Embryonic facial prominence (tissue), 1 donor: ENCODE measurements around the gene SPG11.
"Not testable (repeated sequence)": the region's sequence is repeated elsewhere in the genome, so short reads cannot be mapped to it uniquely, and the experiment has no call there.

Experiments
- DNase-seq: peaks from one replicate; pipeline ENCODE4 v3.0.0-alpha.2; 2016; ENCODE audit errors: extremely low spot score

SPG11 gene

DNA sequence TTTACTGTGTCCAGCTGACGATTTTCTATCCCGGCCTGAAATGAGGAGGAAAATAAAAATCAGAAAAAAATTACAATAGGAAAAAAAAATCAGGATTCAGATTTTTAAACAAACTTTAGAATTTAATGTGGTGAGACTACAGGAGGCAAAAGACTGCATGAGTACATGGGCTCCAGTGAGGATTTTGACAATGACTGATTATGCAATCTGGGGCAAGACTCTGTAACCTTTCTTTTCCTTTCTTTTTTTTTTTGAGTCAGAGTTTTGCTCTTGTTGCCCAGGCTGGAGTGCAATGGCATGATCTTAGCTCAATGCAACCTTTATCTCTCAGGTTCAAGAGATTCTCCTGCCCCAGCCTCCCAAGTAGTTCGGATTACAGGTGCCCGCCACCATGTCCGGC is 29.9 kb downstream of the SPG11 start:
- no peak for DNase-seq

DNA sequence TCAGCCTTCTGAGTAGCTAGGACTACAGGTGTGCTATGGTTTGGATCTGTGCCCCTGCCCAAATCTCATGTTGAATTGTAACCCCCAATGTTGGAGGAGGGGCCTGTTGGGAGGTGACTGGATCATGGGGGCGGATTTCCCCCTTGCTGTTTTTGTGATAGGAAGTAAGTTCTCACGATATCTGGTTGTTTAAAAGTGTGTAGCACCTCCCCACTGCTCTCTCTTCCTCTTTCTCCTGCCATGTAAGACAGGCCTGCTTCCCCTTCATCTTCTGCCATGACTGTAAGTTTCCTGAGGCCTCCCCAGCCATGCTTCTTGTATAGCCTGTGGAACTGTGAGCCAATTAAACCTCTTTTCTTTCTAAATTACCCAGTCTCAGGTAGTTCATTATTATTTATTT is 38.2 kb downstream of the SPG11 start:
- DNase-seq = not testable (repeated sequence)

DNA sequence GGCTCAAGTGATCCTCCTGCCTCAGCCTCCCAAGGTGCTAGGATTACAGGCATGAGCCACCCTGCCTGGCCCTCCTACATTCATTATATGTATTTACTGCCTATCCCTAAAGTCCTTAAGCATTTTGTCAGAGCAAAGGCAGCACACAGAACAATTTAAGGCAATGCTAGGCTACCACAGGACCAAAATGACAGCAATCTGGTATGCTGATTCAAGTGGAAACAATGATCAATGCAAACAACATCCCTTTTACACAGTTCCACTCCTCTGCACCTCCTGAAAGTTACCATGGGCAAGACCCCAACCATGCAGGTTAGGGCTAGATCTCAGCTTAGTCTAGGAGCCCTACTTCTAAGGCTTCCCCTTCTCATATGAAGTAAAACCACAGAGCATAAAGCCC is 40.3 kb downstream of the SPG11 start:
- no peak for DNase-seq

DNA sequence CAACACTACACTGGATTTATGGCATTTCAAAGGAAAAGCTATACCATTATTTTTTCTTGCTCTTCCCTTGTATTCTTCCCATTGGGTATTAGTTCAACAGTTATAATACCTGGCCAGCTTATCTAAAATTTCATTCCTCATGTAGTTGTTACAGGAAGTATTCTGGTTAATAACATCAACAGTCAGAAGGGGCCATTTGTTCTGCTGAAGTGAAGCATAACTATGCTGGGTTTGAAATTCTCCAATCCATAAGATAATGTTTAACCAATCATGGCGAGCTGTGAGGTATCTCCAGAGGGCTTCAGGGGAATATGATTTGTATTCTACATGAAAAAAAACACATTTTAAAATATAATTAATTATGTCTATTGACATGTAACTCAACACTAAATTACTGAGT is 43.4 kb downstream of the SPG11 start:
- DNase-seq = no peak

DNA sequence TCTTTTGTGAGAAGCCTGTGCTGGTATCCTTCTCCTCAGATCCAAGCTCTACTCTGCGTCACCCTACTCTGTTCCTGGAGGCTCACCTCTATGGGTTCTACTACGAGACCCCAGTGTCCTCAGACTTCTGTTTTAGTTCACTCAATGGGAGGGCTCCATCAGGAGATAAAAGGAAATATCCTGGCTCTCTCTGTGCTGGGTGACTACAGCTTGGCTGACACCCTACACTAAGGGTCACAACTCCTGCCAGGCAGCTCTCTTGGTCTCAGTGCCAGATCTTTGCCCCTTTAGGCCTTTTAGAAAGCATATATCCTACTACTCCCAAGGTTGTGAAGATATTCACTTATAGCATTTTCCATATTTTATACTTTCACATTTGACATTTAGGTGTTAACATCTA is 46.5 kb downstream of the SPG11 start:
- DNase-seq = no peak

DNA sequence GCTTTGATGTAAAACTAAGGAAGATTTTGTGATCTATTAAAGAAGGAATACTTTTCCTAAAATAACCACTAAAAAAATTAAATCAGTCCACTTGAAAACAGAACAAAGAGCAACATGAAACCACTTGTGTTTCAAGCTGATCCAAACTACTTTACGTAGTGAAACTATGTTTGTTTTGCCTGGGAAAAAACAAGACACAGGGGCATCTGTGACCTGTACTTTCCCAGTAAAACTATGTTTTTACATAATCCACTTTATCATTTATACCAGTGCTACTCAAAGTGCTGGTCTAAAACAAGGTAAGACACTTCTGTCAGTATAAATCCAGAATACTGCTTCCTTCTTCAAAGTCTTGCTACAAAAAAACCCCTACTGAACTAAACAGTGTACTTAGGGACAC is 56.7 kb downstream of the SPG11 start:
- DNase-seq = no peak

DNA sequence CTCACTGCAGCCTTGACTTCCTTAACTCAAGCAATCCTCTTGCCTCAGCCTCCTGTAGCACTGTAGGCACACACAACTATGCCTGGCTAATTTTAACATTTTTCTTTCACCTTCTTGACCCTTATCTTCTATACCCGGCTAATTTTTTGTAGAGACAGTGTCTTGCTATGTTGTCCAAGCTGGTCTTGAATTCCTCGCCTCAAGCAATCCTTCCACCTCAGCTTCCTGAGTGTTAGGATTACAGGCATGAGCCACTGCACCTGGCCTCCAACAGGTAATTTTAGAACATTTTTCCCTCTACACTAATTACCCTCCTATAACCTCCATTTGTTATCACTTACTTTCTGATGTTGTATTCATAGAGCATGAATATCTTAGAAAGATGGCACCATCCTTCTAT is 60.3 kb downstream of the SPG11 start:
- DNase-seq = no peak

DNA sequence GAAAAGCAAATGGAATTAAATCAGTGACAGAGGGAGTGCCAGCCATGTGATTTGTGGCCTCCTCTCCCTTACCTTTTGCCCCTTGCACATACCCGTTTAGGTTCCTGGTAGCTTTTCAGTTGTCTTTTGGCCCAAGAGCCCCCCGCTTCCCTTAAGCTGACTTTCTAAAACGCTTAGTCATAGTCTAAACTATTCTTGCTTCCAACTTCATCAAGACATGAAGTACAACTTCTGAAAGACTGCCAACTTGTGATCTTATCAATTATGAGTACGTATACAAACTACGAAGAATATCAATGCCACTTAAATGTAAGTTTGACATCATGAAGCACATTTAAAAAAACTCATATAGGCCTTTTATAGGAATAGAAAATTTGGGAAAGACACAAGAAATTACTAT is 64.6 kb downstream of the SPG11 start:
- no peak for DNase-seq

DNA sequence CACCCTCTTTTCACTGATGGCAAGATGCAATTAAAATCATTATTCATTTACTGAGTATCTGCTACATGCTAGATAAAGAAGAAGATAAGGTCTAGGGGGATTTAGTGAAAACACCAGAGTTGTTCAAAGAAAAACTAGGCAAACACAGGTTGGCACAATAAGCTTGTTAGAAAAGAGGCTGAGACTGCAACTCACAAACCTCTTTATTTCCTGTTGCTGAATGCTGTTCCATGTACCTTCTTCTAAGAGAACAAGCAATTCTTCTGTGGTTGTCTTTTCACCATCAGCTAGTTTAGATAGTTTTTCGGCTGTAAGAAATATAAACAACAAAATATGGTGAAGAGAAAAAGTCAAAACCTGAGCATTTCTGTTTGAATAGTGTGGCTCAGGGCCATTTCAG is 65.4 kb downstream of the SPG11 start:
- DNase-seq = no peak

DNA sequence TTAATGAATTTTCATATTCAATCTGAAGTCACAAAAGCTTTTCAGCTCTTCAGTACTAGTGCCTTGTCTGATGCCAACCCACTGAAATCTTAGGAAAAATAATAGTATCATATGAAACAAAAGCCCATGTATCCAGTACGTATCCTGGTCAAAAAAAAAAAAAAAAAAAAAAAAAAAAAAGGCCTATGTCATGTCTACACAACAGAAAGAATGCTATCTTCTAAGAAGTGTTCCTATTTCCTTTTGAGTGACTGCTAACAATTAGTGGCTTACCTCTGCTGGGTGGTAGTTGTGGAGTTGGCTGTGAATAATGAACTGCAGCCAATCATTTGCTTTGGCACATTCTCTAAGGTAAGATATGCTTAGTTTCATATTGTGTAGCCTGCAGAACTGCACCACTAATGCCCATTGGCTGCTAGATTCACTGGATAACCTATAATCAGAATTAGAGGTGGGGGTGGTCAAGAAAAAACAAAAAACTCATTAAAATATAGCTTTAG is 66.9 kb downstream of the SPG11 start:
- DNase-seq = no peak

DNA sequence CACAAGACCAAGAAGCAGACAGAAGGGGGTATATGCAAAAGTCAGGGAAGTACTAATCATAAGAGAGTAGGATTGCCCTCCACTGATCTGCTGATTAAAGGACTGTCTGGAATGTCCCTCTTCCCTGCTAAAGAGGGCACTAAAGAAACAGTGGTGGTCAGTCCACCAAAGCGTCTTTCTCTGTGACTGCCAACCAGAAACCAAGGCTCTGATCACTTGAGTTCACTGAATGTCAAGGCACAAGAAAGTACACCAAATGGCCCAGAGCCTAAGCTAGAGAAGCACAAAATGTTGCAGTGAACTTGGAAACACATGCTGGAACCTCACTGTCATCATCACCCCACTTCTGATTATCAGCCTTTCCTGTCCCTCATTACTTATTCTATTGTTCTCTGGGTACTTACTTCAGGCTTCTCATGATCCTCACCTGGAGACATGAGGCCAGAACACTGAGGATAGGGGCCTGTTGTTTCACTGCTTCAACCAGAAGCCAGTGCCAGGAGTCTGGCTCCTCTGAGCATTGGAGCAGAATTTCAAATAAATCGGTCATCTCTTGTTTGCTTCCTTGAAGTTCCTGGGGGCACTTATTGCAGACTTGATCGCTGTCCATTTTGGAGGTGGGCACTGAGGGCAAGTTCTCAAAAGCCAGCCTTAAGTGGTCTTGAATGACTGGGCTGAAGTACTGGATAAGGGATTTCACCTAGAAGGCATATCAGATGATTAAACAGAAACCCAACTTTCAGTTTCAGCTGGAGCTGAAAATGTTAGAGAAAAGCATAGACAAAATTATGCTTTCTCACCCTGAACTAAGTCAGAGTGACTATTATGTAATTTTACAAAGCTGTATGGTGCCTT is 67.6 kb downstream of the SPG11 start:
- DNase-seq = no peak

DNA sequence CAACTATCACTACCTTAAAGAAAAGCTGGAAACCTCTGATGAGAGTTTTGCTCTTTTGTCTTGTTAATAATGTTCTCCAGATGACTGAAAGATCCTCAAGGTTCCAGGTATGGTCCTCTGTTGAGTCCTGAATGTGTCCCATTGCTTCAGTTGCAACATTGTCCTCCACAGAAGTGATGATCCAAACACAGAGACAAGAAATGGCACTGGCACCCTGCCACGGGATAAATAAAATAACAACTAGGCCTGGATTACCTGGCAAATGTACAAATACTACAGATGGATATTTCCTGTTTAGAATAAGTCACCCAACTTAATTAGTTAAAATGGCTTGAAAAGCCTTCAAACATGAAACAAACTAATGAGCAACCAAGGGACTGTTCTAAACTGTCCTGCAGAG is 68.2 kb downstream of the SPG11 start:
- DNase-seq = no peak

DNA sequence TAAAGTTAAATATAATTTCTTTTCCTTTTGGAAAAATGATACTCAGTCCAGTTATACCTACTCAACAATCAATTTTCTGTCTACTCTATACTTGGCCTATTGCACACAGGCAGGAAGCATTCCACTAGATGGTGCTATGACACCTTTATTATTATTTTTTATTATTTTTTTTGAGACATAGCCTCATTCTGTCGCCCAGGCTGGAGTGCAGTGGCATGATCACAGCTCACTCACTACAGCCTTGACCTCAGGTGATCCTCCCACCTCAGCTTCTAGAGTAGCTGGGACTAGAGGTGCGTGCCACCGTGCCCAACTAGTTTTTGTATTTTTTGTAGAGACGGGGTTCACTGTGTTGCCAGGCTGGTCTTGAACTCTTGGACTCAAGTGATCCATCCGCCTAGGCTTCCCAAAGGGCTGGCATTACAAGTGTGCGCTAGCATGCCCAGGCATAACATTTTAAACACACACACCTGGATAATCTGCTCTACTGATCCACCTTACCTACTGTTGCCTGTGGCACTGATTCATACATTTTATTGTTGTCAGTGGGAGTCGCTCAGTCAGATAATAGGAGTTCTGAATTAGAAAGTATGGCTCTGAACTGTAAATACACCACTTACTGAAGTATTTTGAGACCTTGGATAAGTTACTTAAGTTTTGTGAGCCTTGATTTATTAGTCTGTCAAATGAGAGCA is 70.3 kb downstream of the SPG11 start:
- no peak for DNase-seq

DNA sequence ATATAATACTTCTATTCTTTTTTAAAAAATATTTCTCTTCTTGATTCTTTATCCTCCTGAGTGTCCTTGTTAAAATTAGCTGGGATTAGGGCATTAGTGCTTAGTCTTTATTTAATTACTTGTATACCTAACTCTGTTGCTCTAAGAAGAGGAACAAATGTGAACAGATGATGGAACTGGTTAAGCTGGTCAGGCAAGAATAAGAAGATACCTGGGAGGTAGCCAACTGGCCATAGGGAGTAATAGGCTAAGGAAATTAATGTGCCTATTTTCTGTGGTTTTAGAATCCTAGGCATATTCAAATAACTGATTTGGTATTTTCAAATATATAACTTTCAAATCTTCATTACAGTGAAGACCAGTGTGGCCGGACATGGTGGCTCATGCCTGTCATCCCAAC is 72.1 kb downstream of the SPG11 start:
- no peak for DNase-seq

DNA sequence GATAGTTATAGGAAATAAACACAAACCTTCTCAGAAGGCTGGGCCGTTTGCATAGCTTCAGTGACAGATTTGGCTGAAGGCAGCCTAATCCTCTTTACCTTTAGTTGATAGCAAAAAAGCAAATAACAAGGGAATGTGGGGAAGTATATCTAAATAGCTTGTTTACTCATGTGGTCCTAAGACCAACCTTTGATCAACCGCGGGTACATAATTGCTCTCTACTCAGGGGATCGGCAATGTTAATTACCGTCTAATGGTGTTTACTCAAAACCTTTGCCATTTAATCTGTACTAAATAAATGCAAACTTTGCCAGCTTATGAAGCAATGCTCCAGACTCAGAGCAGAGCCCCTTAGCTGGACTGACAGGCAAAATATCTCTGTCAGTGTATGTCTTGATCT is 74.9 kb downstream of the SPG11 start:
- DNase-seq = no peak

DNA sequence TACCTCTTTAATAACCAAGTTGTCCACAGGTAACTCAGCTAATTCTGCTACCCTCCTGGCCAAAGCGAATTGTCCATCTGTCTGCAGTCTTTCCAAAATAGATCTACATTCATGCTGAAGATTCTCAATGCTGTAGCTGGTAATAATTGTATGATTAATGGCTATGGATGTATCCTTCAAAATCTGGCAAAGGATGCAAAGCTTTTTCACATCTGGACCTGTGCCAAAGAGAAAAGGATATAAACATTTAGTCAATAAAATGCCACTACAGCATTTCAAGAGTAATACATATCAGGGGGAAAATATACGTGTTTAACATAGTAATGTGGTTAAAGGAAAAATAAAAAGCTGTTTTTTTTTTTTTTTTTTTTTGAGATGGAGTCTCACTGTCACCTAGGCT is 77.8 kb downstream of the SPG11 start:
- DNase-seq = no peak

DNA sequence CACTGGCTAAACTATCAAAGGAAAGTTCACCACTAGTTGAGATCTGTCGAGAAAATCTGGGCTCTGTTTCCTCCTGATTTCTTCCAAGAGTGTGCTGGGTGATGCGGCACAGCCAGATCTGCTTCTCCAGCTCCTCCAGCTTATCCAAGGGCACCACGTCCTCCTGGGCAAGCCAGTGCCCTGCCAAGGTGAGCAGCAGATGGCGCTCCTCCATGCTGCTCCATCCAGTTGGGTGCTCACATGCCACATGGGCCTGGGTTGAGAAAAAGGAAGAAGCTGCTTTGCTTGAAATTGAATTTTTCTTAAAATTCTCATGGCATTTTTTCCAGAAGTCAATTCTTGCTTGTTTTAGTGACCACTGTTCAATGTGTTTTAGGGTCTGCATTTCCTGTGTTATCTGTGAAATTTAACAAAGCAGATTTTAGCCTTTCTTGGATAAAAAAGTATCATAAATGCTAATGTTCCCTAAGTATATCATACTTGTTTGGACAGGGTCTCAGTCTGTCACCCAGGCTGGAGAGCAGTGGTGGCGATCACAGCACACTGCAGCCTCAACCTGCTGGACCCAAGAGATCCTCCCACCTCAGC is 79.2 kb downstream of the SPG11 start:
- no peak for DNase-seq

DNA sequence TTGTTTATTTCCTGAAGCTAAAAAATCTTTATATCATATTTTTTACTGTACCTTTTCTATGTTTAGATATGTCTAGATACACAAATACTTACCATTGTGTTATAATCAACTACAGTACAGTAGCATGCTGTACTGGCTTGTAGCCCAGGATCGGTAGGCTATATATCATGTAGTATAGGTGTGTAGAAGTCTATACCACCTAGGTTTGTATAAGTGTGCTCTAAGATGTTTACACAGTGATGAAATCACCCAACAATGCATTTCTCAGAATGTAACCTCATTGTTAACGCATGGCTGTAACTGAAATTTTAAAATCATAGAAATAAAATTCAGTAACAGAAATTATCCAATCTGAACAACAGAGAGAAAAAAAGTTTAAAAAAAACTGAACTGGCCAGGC is 83.4 kb downstream of the SPG11 start:
- no peak for DNase-seq

DNA sequence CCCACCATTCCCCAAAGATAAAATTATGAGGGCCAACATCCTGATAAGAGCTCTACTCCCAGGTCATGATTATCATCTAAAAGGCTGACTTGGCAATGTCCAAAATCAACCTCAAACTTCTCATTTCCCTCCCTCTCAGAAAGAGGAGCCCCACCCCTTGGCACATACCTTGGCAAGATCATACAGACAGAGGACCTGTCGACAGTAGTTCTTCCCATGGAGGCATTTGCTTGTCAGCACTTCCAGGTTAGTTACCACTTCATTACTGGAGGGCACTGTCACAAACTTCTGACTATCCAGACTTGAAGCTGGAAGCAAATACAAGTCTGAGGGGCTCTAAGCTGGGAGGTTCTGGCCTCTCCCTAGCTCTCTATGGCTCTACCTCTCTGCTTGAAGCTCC is 88.7 kb downstream of the SPG11 start:
- DNase-seq = no peak

DNA sequence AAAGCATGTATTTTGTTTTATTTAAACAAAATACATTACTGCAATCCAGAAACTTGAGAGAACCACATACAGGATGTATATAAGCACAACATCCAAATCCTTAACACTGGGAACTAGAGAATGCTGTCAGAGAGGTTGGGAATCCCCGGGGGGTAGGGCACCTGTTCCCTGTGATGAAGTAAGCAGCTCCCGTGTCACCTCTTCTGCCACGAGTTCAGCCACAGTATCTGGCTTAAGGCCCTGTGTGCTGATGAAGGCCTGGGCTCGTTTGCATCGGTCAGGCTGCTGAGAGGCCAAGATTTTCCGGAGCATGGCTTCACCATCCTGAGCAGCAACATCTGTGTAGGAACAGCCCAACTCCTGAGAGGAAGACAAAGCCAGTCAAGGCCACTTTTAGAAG is 90.1 kb downstream of the SPG11 start:
- DNase-seq = no peak

DNA sequence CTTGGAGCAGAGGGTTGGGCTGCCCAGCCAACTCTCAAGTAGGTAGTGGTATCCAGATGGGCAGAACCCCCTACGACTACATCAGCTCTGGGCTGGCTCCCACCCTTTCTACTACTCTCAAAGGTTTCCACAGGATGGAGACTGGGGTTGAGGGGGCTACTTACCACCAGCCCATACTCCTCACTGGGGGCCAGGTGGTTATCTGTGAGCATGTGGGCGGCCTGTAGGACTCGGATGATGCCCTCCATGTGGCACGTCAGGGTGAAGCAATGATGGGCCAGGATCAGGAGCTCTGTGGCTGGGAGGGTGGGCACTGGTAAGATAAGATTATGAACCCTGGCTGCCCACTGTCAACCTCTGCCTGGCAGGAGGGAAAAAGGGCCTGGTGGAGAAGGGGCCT is 93.1 kb downstream of the SPG11 start:
- no peak for DNase-seq

DNA sequence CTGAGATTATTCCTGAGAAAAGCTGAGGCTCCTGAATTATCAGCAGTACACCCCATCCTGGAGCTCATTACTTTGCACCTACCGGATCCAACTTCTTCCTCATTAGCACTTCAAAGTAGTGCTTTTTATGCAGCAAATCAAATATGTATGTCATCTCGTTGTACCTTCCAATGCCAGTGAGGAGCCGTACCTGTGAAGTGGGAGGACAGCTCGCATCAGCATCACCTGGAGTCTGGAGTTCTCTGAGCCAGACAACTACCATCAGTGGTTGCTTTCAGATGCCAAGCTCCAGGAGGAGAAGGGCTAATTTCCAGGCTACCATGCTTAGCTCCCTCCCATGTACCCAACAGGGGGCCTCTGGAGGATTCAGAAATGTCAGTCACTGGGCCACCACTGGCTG is 94.1 kb downstream of the SPG11 start:
- no peak for DNase-seq

DNA sequence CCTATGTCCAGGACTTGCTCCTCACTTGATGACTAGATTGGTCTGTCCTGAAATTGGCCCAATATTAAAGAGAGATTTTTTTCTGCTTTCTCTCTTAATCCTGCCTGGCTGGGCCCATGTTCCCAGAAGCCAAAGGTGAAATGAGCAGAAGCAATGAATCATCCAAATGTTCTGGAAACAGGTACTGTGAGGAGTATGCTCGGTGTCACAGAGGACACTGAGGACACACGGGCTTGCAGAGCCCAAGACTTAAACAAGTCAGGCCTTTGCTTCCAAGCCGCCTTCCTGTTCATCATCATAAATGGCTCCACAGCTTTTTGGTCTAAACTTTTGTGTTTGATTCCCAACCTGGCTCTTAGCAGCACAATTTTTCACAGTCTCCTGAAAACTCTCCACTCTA is 95.1 kb downstream of the SPG11 start:
- DNase-seq = no peak
